Activated naive CD4-positive, alpha-beta T cell treated with anti-CD3 and anti-CD28 coated beads, Interleukin-2, amount 10 ng/mL, durations not matched to agents 7 days and 5 days (primary cell): Measurements from ENCODE around the gene NOSTRIN.

Experiments used
- CTCF ChIA-PET: fragments of 350-600 bp; sonication (Branson Sonifier 250); formaldehyde crosslinking; loops from one replicate; lab custom pipeline; 2021; ENCODE audit warnings: antibody characterized with exemption; lab: Charles Lee
- DNase-seq: peaks from one replicate; pipeline ENCODE4 v3.0.0-alpha.2; 2020
- H3K27ac Mint-ChIP-seq: one replicate; pipeline ENCODE4 v1.8.0; 2021; ENCODE audit warnings: mild to moderate bottlenecking, moderate library complexity, mixed read lengths
- H3K27me3 Mint-ChIP-seq: one replicate; pipeline ENCODE4 v1.8.0; 2021; ENCODE audit warnings: mild to moderate bottlenecking, mixed read lengths
- H3K36me3 Mint-ChIP-seq: one replicate; pipeline ENCODE4 v1.8.0; 2021; ENCODE audit warnings: mixed read lengths
- H3K4me1 Mint-ChIP-seq: one replicate; pipeline ENCODE4 v1.8.0; 2021; ENCODE audit warnings: mixed read lengths
- H3K4me3 Mint-ChIP-seq: one replicate; pipeline ENCODE4 v1.8.0; 2021; ENCODE audit warnings: mild to moderate bottlenecking, moderate library complexity, mixed read lengths
- H3K9me3 Mint-ChIP-seq: one replicate; pipeline ENCODE4 v1.8.0; 2021; ENCODE audit warnings: mixed read lengths

The NOSTRIN gene

GRCh38 chr2:168894720-168895119, 92.3 kb downstream of the NOSTRIN start:
- no peak for DNase-seq
- Mint-ChIP-seq H3K4me3 (no peak overlapping the region), H3K27me3 (peaks cover 36% of the 10 kb centered on the region), H3K9me3 (no peaks in the 10 kb centered on the region), H3K27ac (no peak overlapping the region), H3K4me1 (peaks cover 10% of the 10 kb centered on the region), H3K36me3 (peaks cover 3% of the 10 kb centered on the region)
- CTCF ChIA-PET: interaction anchor here (0.7 kb wide), 1 partner anchor 161 kb away, joined by 3 read pairs; no protein-coding TSS in a partner anchor

- DNase-seq: no peak
- Mint-ChIP-seq H3K36me3 (no peaks in the 10 kb centered on the region), H3K4me3 (no peak overlapping the region), H3K27ac (no peak overlapping the region), H3K4me1 (peaks cover 1% of the 10 kb centered on the region), H3K27me3 (peaks cover 44% of the 10 kb centered on the region), H3K9me3 (no peaks in the 10 kb centered on the region)
- CTCF ChIA-PET: no interaction called here
Measured at GRCh38 chr2:168895771-168896170, 93.3 kb downstream of the NOSTRIN start.

- peaks cover 41% of the 10 kb centered on the region for H3K27me3 Mint-ChIP-seq
- no peak for DNase-seq
- H3K36me3 Mint-ChIP-seq: no peaks in the 10 kb centered on the region
- CTCF ChIA-PET: no interaction called here
- H3K27ac Mint-ChIP-seq: no peak overlapping the region
- no peaks in the 10 kb centered on the region for H3K9me3 Mint-ChIP-seq
- no peak overlapping the region for H3K4me3 Mint-ChIP-seq
- no peaks in the 10 kb centered on the region for H3K4me1 Mint-ChIP-seq
Measured at GRCh38 chr2:168896783-168897182, 94.3 kb downstream of the NOSTRIN start.

GRCh38 chr2:168897449-168897848, 95.0 kb downstream of the NOSTRIN start:
- H3K4me3 Mint-ChIP-seq: no peak overlapping the region
- no peaks in the 10 kb centered on the region for H3K36me3 Mint-ChIP-seq
- no peaks in the 10 kb centered on the region for H3K4me1 Mint-ChIP-seq
- no peak for DNase-seq
- H3K27ac Mint-ChIP-seq: no peak overlapping the region
- no peaks in the 10 kb centered on the region for H3K9me3 Mint-ChIP-seq
- peaks cover 35% of the 10 kb centered on the region for H3K27me3 Mint-ChIP-seq
- CTCF ChIA-PET: no interaction called here

- H3K4me3 Mint-ChIP-seq: no peak within 1 kb of the TSS
- H3K27ac Mint-ChIP-seq: no peak within 1 kb of the TSS
- H3K27me3 Mint-ChIP-seq: peaks cover 36% of the 10 kb centered on the region
- H3K36me3 Mint-ChIP-seq: no peaks in the 10 kb centered on the region
- DNase-seq: no peak
- no peaks in the 10 kb centered on the region for H3K9me3 Mint-ChIP-seq
- no peaks in the 10 kb centered on the region for H3K4me1 Mint-ChIP-seq
- CTCF ChIA-PET: no interaction called here
Measured at GRCh38 chr2:168901003-168901402, 98.6 kb downstream of the NOSTRIN start, which contains the start of gene G6PC2. Gene G6PC2, plus strand, starts transcription at chr2:168901291. Its CDS starts 41 bp downstream, at chr2:168901332.

- CTCF ChIA-PET: no interaction called here
- no peaks in the 10 kb centered on the region for H3K4me1 Mint-ChIP-seq
Measured at GRCh38 chr2:168903888-168904287, 101.5 kb downstream of the NOSTRIN start.

GRCh38 chr2:168904358-168904757, 101.9 kb downstream of the NOSTRIN start:
- H3K27me3 Mint-ChIP-seq: peaks cover 42% of the 10 kb centered on the region
- no peaks in the 10 kb centered on the region for H3K9me3 Mint-ChIP-seq
- DNase-seq: no peak
- H3K27ac Mint-ChIP-seq: no peak overlapping the region
- H3K36me3 Mint-ChIP-seq: no peaks in the 10 kb centered on the region
- H3K4me1 Mint-ChIP-seq: no peaks in the 10 kb centered on the region
- CTCF ChIA-PET: no interaction called here
- H3K4me3 Mint-ChIP-seq: no peak overlapping the region

More at GRCh38 chr2:168903888-168904287, 101.5 kb downstream of the NOSTRIN start:
- Mint-ChIP-seq H3K9me3 (no peaks in the 10 kb centered on the region), H3K27ac (no peak overlapping the region), H3K27me3 (peaks cover 47% of the 10 kb centered on the region), H3K4me3 (no peak overlapping the region), H3K36me3 (no peaks in the 10 kb centered on the region)
- no peak for DNase-seq

- no peak overlapping the region for H3K27ac Mint-ChIP-seq
- H3K27me3 Mint-ChIP-seq: peaks cover 59% of the 10 kb centered on the region
- DNase-seq: no peak
- no peak overlapping the region for H3K4me3 Mint-ChIP-seq
- peaks cover 7% of the 10 kb centered on the region for H3K4me1 Mint-ChIP-seq
- no peaks in the 10 kb centered on the region for H3K9me3 Mint-ChIP-seq
- CTCF ChIA-PET: interaction anchor here (0.6 to 0.9 kb wide), 2 partner anchors 11 to 17 kb away, joined by 3 read pairs; no protein-coding TSS in a partner anchor
- no peaks in the 10 kb centered on the region for H3K36me3 Mint-ChIP-seq
Measured at GRCh38 chr2:168907940-168908662, 105.7 kb downstream of the NOSTRIN start.

GRCh38 chr2:168910330-168910729, 107.9 kb downstream of the NOSTRIN start:
- CTCF ChIA-PET: no interaction called here
- Mint-ChIP-seq H3K36me3 (peaks cover 5% of the 10 kb centered on the region), H3K4me3 (no peak overlapping the region), H3K27me3 (peaks cover 65% of the 10 kb centered on the region), H3K27ac (no peak overlapping the region), H3K9me3 (peaks cover 6% of the 10 kb centered on the region), H3K4me1 (peaks cover 11% of the 10 kb centered on the region)
- no peak for DNase-seq

GRCh38 chr2:168912466-168912865, 110.0 kb downstream of the NOSTRIN start:
- peaks cover 16% of the 10 kb centered on the region for H3K9me3 Mint-ChIP-seq

GRCh38 chr2:168912901-168913369, 110.5 kb downstream of the NOSTRIN start:
- CTCF ChIA-PET: no interaction called here
- no peak for DNase-seq
- H3K4me1 Mint-ChIP-seq: peaks cover 23% of the 10 kb centered on the region
- H3K27me3 Mint-ChIP-seq: peaks cover 44% of the 10 kb centered on the region
- peaks cover 16% of the 10 kb centered on the region for H3K9me3 Mint-ChIP-seq
- H3K36me3 Mint-ChIP-seq: peaks cover 6% of the 10 kb centered on the region
- peak overlapping the region; percentile 41 for H3K4me3 Mint-ChIP-seq
- no peak overlapping the region for H3K27ac Mint-ChIP-seq

More at GRCh38 chr2:168912466-168912865, 110.0 kb downstream of the NOSTRIN start:
- CTCF ChIA-PET: interaction anchor here (1.6 kb wide), 1 partner anchor 574 kb away, joined by 3 read pairs; no protein-coding TSS in a partner anchor
- H3K36me3 Mint-ChIP-seq: peaks cover 6% of the 10 kb centered on the region
- H3K4me3 Mint-ChIP-seq: peak overlapping the region; percentile 41
- no peak overlapping the region for H3K27ac Mint-ChIP-seq
- H3K4me1 Mint-ChIP-seq: peaks cover 23% of the 10 kb centered on the region
- no peak for DNase-seq
- peaks cover 49% of the 10 kb centered on the region for H3K27me3 Mint-ChIP-seq

GRCh38 chr2:168913495-168913894, 111.1 kb downstream of the NOSTRIN start:
- Mint-ChIP-seq H3K27me3 (peaks cover 39% of the 10 kb centered on the region), H3K36me3 (peaks cover 6% of the 10 kb centered on the region), H3K27ac (no peak overlapping the region), H3K4me3 (no peak overlapping the region), H3K9me3 (peaks cover 16% of the 10 kb centered on the region), H3K4me1 (peaks cover 23% of the 10 kb centered on the region)
- DNase-seq: no peak
- CTCF ChIA-PET: no interaction called here
